NCI-H1417 (cell line): Measurements from ENCODE around the gene AKR7A2.

ENCODE experiments used
- DNase-seq, 3 experiments: peaks; one replicate each; lab custom pipeline; 2025; lab: John Stamatoyannopoulos, UW

AKR7A2 gene

DNA sequence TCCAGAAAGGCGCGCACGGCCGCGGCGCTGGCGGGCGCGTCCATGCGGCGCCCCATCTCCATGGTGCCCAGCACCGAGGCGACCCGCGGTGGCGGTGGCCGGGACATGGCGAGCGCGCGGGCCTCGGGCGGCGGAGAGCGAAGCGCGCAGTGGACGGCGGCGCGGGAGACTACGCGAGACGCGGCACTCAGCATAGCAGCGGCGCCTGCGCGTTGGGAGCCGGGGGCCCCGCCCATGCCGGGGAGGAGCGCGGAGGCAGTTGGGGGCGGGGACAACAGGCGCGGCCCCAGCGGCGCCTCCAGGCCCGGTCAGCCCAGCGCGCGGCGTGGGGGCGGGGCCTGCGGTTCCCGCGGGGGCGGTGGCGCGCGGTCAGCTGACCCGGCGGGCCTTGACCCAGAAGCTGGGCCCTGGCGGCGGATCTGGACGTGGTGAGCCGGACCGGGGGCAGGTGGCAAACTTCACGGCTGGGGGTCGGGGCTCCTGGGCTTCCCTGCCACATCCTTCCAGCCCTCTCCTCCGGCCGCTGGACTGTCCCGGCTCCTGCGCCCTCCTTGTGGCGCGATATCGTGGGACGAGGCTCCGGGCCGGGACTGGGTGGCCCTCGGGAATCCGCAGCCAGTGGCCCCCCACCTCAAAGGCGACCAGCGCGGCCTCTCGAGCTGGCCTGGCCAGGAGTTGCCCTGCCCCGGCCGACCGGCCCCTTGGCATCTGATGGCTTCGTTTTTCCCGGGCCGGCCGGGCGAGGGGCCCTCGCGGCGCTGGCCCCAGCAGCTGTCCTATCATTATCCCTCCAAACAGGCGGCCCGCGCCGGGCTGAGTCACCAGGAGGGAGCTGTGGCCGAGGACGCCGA lies at the start of gene AKR7A2, which contains the start of gene SLC66A1:
Gene AKR7A2 (minus strand): TSS at position 214 of the 851 bp plus-strand sequence. CDS start 20 bp downstream, at position 194.
Gene SLC66A1 (plus strand): TSS at position 396 of the 851 bp plus-strand sequence. CDS start 5,352 bp downstream, outside the sequence.
- DNase-seq, result peak; percentile 93 to 96 (median 94)

GRCh38 chr1:19360843-19361610 lies 49.1 kb upstream of the AKR7A2 start:
- peak in 2 of 3 experiments; percentile 4 to 69 for DNase-seq

- no peak for DNase-seq
Measured at GRCh38 chr1:19360432-19360831, 48.5 kb upstream of the AKR7A2 start.

GRCh38 chr1:19360016-19360415 lies 48.1 kb upstream of the AKR7A2 start:
- no peak for DNase-seq

GRCh38 chr1:19359357-19359756 lies 47.4 kb upstream of the AKR7A2 start:
- peak; percentile 31 to 68 (median 37) for DNase-seq

- DNase-seq, result peak in 1 of 3 experiments; percentile 33
Measured at GRCh38 chr1:19358710-19359109, 46.8 kb upstream of the AKR7A2 start.

- no peak for DNase-seq
Measured at GRCh38 chr1:19357299-19357986, 45.5 kb upstream of the AKR7A2 start.

- peak; percentile 86 to 94 (median 89) for DNase-seq
Measured at GRCh38 chr1:19356266-19356665, 44.3 kb upstream of the AKR7A2 start.

DNA sequence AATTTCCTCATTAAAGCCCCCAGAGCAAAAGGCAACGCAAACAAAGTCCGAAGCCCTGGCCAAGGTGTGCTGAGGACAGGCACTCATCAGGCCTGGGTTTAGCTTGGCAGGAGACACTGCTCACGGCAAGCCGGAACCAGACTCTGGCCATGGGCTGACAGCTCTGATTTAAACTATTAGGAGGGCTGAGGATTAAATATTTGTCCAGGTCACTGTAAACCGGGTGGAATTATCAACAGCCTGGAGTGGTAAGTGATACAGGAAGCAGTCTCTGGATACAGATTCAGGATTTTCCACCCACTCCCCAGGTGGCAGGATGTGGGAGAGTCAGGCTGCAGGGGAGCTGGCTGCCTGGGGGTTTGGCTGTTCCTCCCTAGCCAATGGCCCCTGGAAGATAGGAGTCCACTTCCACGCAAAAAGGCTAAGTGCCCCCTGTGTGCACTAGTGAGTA lies 42.6 kb upstream of the AKR7A2 start:
- DNase-seq, result peak in 2 of 3 experiments; percentile 65 to 80

DNA sequence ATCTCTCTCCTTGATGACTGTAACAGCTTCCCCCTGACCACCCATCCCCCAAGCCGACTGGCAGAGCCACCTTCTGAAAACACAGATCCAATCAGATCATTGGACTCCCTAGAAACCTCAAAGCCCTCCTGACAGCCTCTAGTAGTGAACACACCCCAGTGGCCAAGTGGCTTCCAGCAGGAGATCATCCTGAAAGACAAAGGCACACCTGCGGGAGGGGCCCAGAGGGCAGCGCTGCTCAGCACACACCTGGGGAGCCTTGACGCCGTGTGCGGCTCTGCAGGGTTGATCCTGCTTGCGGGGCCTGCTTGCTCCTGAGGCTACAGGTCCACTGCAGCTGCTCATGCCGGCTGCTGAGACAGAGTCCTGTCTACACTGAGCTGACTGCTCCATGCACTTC lies 41.7 kb upstream of the AKR7A2 start:
- peak; percentile 93 to 98 (median 97) for DNase-seq

GRCh38 chr1:19352839-19353238 lies 40.9 kb upstream of the AKR7A2 start:
- DNase-seq, result no peak

DNA sequence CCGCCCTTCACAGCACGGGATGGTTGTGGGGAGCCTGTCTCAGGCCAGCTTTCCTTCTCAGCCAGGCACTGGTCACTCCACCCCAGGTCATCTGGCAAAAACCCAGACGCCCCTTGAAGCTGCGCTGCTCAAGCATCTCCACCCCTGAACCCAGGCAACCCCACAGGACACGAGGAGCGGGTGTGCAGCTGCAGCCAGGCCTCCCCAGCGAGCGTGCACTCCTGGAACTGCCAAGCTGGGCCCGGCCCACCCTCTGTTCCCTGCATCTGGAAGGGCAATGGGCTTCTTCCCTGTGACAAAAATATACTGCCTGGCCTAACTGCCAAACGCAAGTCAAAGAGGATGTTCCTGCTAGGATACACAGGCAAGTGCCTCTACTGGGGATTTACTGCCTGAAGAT lies 39.9 kb upstream of the AKR7A2 start:
- DNase-seq, result no peak

DNA sequence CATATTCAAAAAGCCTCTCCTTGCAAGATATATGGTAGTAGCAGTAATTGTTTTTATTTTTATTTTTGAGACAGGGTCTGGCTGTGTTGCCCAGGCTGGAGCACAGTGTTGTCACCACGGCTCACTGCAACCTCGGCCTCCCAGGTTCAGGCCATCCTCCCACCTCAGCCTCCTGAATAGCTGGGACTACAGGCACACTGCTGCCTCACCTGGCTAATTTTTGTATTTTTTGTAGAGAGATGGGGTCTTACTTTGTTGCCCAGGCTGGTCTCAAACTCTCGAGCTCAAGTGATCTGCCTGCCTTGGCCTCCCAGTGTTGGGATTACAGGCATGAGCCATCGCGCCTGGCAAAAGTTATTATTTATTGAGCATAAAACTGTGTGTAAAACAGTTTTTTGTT lies 38.6 kb upstream of the AKR7A2 start:
- no peak for DNase-seq

DNA sequence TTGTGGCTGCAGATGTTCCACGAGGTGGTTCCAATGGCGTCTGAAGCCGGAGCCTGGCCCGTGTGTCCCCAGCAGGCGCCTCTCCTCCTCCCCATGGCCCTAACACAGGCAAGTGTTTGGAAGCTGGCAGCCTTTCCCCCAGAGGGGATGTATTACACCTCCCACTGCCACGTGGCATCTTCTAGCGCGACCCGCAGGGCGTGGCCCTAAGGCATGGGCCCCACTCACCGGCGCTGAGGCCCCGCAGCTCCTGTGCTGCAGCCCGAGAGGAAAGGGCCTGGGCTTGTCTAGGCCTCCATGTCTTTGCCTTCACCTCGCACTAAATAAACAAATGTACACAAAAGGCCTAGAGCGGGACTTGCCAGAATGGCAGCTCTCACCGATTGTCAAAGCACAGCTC lies 38.1 kb upstream of the AKR7A2 start:
- peak in 1 of 3 experiments; percentile 70 for DNase-seq

DNA sequence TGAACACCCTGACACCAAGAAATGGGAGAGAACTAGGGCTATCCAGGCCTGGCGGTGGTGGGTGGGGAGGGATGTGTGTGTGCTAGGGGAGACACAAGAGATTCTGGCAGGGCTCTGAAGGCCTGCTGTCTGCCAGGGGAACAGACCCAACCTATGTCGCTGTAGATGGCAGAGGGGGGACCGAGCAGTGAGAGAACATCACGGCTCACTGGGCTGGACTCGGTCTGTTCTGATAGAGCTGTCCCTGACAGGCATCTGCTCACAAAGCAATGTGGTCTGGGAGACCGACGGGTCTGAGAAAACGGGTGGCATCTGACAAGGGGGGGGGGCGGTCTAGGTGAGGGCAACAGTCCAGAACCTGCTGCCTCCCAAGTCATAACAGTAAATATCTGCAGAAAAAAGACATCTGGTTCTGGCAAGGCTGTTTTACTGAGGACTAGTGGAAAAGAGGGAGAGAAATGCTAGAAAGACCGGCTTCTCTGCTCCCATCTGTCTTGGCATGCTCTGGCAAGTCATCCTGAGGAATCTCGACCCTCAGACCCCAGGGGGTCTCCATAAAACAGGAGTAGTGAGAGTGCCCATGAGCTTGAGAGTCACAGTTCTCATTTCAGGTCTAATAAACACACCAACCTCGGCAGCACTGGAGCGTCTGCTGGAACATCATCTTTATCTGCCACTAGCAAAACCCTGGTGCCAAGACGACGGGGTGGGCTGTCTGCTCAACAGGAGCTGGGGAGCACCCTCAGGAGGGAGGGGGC lies 36.7 kb upstream of the AKR7A2 start:
- DNase-seq, result no peak

GRCh38 chr1:19347533-19348172 lies 35.7 kb upstream of the AKR7A2 start:
- peak in 1 of 3 experiments; percentile 11 for DNase-seq

- DNase-seq, result no peak
Measured at GRCh38 chr1:19346026-19346425, 34.1 kb upstream of the AKR7A2 start.

DNA sequence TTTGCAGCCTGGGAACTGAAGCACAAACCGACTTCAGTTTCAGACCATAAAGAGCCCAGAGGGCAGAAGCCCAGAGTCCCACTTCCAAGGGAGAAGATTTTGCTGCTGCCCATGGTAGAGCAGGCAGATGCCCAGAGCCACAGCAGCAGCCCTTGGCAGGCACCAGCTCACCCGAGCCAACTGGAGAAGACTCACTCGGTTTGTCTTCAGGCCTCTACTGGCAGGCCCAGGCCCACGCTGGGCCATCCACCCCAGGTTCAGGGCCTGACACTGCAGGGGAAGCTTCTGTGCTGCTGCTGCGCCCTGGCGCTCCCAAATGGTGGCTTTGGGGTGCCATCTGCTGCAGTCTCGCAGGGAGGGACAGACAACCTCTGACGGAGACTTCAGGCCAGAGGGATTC lies 33.4 kb upstream of the AKR7A2 start:
- DNase-seq, result no peak

- no peak for DNase-seq
Measured at GRCh38 chr1:19344831-19345230, 32.9 kb upstream of the AKR7A2 start.

- peak; percentile 52 to 69 (median 64) for DNase-seq
Measured at GRCh38 chr1:19344372-19344810, 32.4 kb upstream of the AKR7A2 start.
